ENCODE data around the gene ANKRD29. TPM values are rescaled to one million over a fixed set of nuclear protein-coding genes. Genes with fewer than 3 reads are reported as not detected.
"Not testable (repeated sequence)": the region's sequence is repeated elsewhere in the genome, so short reads cannot be mapped to it uniquely, and the experiment has no call there.

Gene ANKRD29
- polyA plus RNA-seq, 3 donors: 0.55 to 0.93 (median 0.78) TPM

GRCh38 chr18:23568281-23569138 is 94.2 kb downstream of the ANKRD29 start:
- no peak for DNase-seq (ENCODE audit: low read depth in 3 of 3, low spot score in 2 of 3)

GRCh38 chr18:23567671-23568070 is 95.0 kb downstream of the ANKRD29 start:
- DNase-seq (ENCODE audit: low read depth in 3 of 3, low spot score in 2 of 3): no peak

GRCh38 chr18:23565916-23566547 is 96.7 kb downstream of the ANKRD29 start:
- DNase-seq (ENCODE audit: low read depth in 3 of 3, low spot score in 2 of 3): no peak

GRCh38 chr18:23563377-23564043 is 99.2 kb downstream of the ANKRD29 start:
- no peak for DNase-seq (ENCODE audit: low read depth in 3 of 3, low spot score in 2 of 3)

- no peak for DNase-seq (ENCODE audit: low read depth in 3 of 3, low spot score in 2 of 3)
Observed at GRCh38 chr18:23560186-23560585, 102.5 kb downstream of the ANKRD29 start.

GRCh38 chr18:23557511-23557910 is 105.2 kb downstream of the ANKRD29 start:
- not testable (repeated sequence) for DNase-seq (ENCODE audit: low read depth in 3 of 3, low spot score in 2 of 3)

GRCh38 chr18:23556145-23556780 is 106.4 kb downstream of the ANKRD29 start:
- DNase-seq (ENCODE audit: low read depth in 3 of 3, low spot score in 2 of 3): no peak

GRCh38 chr18:23553887-23554286 is 108.8 kb downstream of the ANKRD29 start:
- no peak for DNase-seq (ENCODE audit: low read depth in 3 of 3, low spot score in 2 of 3)

GRCh38 chr18:23552505-23552904 is 110.2 kb downstream of the ANKRD29 start:
- no peak for DNase-seq (ENCODE audit: low read depth in 3 of 3, low spot score in 2 of 3)

- no peak for DNase-seq (ENCODE audit: low read depth in 3 of 3, low spot score in 2 of 3)
Observed at GRCh38 chr18:23551978-23552377, 110.7 kb downstream of the ANKRD29 start.

GRCh38 chr18:23550898-23551297 is 111.8 kb downstream of the ANKRD29 start:
- no peak for DNase-seq (ENCODE audit: low read depth in 3 of 3, low spot score in 2 of 3)

Other genes starting within 250 kb of the ANKRD29 start
- gene RIOK3, start 209.6 kb downstream of the ANKRD29 start, polyA plus RNA-seq (ENCODE audit: insufficient read length in 3 of 3): 10 to 100 TPM; 71.9 to 75.9 (median 73.8) TPM
- gene RMC1, start 159.4 kb downstream of the ANKRD29 start, polyA plus RNA-seq (ENCODE audit: insufficient read length in 3 of 3): 10 to 100 TPM; 23.7 to 25.3 (median 24.0) TPM
- 10 to 100 TPM; 18.5 to 21.3 (median 20.0) TPM for gene NPC1, start 76.4 kb downstream of the ANKRD29 start, polyA plus RNA-seq (ENCODE audit: insufficient read length in 3 of 3)
- 1 to 10 TPM; 1.6 to 2.6 (median 1.8) TPM for gene LAMA3, start 26.5 kb upstream of the ANKRD29 start, polyA plus RNA-seq (ENCODE audit: insufficient read length in 3 of 3)

Data from right renal cortex interstitium (tissue), 3 donors.